Measurements from ENCODE around the gene TIGD6. TPM values are rescaled to one million over a fixed set of nuclear protein-coding genes. Genes with fewer than 3 reads are reported as not detected.

TIGD6 gene
- total and polyA plus RNA-seq, 9 of the 15 experiments (the other 6 are each of a cell fraction or from before 2014, with no cell fraction given): 1.8 to 6.3 (median 3.9) TPM

GRCh38 chr5:150006318-150006717 is 5.9 kb upstream of the TIGD6 start:
- Histone ChIP-seq H3K4me1 (replicated peaks in 1 of 2; ENCODE audit: control insufficient read depth in 2 of 2, insufficient read depth in 2 of 2, low read length in 2 of 2) (peaks cover 0 to 17% of the 10 kb centered on the region in 2 experiments; a peak in 3 of 5 replicates), H3K4me2 (ENCODE audit: insufficient read depth, low read length) (no peak overlapping the region), H2AFZ (ENCODE audit: low read depth, low read length) (no peak overlapping the region), H3K4me3 (no peak overlapping the region), H3K9me3 (replicated peaks; ENCODE audit: control insufficient read depth, insufficient read depth, low read depth, low read length) (no peaks in the 10 kb centered on the region), H3K27me3 (ENCODE audit: control insufficient read depth in 2 of 2, insufficient read depth in 2 of 2, low read length in 2 of 2) (no peaks in the 10 kb centered on the region), H3K9me1 (ENCODE audit: control insufficient read depth, insufficient read depth, low read length) (no peaks in the 10 kb centered on the region), H3K79me2 (ENCODE audit: control insufficient read depth, insufficient read depth, low read length) (peaks cover 55% of the 10 kb centered on the region), H3K9ac (ENCODE audit: insufficient read depth in 1 of 2, low read depth in 2 of 2, low read length in 2 of 2) (no peak overlapping the region), H4K20me1 (replicated peaks; ENCODE audit: control insufficient read depth, insufficient read depth, low read length) (peaks cover 19% of the 10 kb centered on the region; the same call in 1 of the 2 replicates), H3K27ac (ENCODE audit: extremely low read depth, low read depth, low read length) (no peak overlapping the region), H3K36me3 (ENCODE audit: control insufficient read depth, insufficient read depth, low read length) (peaks cover 89% of the 10 kb centered on the region)
- DNase-seq (ENCODE audit: extremely low read depth in 1 of 4, low spot score in 3 of 4) (no peak), FAIRE-seq (no peak), ATAC-seq (no peak)
- CTCF ChIA-PET (ENCODE audit: low intra/inter-chr PET ratio): no interaction called here
- in situ Hi-C loops (cut with MboI): no loop called here
- no TSS peak for BruUV-seq (replicated peaks)
- 74% methylated on average over 4 of the region's 4 CpGs for WGBS (ENCODE audit: insufficient coverage, low coverage, missing lambda C conversion rate)
- TF ChIP-seq CEBPB (tag; IDR thresholded peaks at IDR 0.05) (peak; percentile 25; the same call in 1 of the 2 replicates), RNF219 (CRISPR knock-in tag; IDR thresholded peaks at IDR 0.05) (no peak), XRCC3 (IDR thresholded peaks at IDR 0.05) (no peak), ZNF280B (CRISPR knock-in tag; IDR thresholded peaks at IDR 0.05) (no peak)
- TF ChIP-seq, protein P1, sequence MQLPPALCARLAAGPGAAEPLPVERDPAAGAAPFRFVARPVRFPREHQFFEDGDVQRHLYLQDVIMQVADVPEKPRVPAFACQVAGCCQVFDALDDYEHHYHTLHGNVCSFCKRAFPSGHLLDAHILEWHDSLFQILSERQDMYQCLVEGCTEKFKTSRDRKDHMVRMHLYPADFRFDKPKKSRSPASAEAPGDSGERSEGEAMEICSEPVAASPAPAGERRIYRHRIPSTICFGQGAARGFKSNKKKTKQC (CRISPR knock-in tag; IDR thresholded peaks at IDR 0.05): no peak
- intact Hi-C loops (cut with micrococcal nuclease): no loop called here
- POLR2A ChIA-PET: interaction anchor here (0.7 to 1.2 kb wide), 3 partner anchors 16 to 46 kb away, joined by 3 to 4 read pairs (median 3); no protein-coding TSS in a partner anchor
